ENCODE results near the gene GRIK1. TPM values are rescaled to one million over a fixed set of nuclear protein-coding genes. Genes with fewer than 3 reads are reported as not detected.

The GRIK1 gene
- total RNA-seq, 1 experiment from 2014 or later = 0.09 TPM

DNA sequence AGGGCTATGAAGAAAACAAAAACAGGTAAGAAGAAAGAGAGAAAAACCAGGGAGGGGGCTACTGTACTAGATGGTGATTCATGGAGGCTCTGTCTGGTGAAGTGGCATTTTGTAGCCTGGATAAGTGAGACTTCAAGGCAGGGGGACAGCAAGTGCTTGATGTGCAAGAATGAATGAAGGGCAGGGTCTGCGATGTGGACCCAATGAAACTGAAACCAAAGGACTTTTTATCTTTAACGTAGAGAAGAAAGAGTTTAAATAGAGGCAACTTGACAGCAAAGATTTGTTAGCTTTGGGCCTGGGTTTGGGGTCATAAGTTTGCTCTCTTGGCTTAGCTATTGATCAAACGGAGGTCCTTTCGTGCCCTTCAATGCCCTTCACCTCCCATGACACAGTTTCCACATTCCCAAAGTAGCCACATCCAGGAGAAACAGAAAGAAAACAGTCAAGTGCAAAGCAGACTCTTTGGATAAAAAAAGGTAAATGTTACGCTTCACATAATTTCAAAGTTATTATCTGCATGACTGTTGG lies 291.0 kb downstream of the GRIK1 start:
- no peaks in the 10 kb centered on the region for H3K27me3 Mint-ChIP-seq (ENCODE audit: low read depth)
- POLR2A ChIA-PET = no interaction called here
- H3K36me3 Mint-ChIP-seq = no peaks in the 10 kb centered on the region
- no peak overlapping the region for H3K27ac Mint-ChIP-seq
- ATAC-seq = no peak
- H3K4me1 Mint-ChIP-seq = no peaks in the 10 kb centered on the region
- H3K4me3 Mint-ChIP-seq = no peak overlapping the region
- DNase-seq (ENCODE audit: low spot score) = no peak
- CTCF ChIA-PET = no interaction called here
- TF ChIP-seq FOXK1 (CRISPR knock-in tag; IDR thresholded peaks at IDR 0.05) (no peak), ZNF121 (CRISPR knock-in tag; IDR thresholded peaks at IDR 0.05) (no peak), TEAD4 (CRISPR knock-in tag; IDR thresholded peaks at IDR 0.05) (no peak)
- TF ChIP-seq, protein P1, sequence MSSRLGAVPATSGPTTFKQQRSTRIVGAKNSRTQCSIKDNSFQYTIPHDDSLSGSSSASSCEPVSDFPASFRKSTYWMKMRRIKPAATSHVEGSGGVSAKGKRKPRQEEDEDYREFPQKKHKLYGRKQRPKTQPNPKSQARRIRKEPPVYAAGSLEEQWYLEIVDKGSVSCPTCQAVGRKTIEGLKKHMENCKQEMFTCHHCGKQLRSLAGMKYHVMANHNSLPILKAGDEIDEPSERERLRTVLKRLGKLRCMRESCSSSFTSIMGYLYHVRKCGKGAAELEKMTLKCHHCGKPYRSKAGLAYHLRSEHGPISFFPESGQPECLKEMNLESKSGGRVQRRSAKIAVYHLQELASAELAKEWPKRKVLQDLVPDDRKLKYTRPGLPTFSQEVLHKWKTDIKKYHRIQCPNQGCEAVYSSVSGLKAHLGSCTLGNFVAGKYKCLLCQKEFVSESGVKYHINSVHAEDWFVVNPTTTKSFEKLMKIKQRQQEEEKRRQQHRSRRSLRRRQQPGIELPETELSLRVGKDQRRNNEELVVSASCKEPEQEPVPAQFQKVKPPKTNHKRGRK (CRISPR knock-in tag; IDR thresholded peaks at IDR 0.05; ENCODE audit: borderline replicate concordance) = no peak
- TF ChIP-seq, protein P2, sequence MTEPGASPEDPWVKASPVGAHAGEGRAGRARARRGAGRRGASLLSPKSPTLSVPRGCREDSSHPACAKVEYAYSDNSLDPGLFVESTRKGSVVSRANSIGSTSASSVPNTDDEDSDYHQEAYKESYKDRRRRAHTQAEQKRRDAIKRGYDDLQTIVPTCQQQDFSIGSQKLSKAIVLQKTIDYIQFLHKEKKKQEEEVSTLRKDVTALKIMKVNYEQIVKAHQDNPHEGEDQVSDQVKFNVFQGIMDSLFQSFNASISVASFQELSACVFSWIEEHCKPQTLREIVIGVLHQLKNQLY (CRISPR knock-in tag; IDR thresholded peaks at IDR 0.05) = no peak
- no peaks in the 10 kb centered on the region for H3K9me3 Mint-ChIP-seq

DNA sequence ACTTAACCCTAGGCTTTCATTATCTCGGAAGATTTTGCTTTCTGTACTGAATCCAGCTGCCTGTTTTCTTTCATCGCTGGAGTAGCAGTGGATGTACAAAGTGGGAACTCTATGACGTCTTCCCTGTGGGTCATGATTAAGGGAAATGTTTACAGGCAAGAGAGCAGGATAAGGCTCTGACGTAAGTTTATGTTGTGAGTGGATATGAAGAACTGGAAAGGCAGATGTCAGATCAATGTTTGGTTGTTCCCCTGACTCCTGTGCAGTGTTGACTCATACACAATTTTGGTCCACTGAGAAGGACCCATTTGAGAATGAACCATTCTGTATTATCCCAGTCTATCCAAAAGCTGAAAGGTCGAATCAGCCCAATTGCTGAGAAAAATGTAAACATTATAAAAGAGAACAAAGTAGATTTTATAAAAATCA lies 292.4 kb downstream of the GRIK1 start:
- no peaks in the 10 kb centered on the region for H3K27me3 Mint-ChIP-seq (ENCODE audit: low read depth)
- no peaks in the 10 kb centered on the region for H3K9me3 Mint-ChIP-seq
- CTCF ChIA-PET = interaction anchor here (0.6 kb wide), 1 partner anchor 692 kb away, joined by 5 read pairs; no protein-coding TSS in a partner anchor
- no peak for TF ChIP-seq ZNF671 (CRISPR knock-in tag; IDR thresholded peaks at IDR 0.05)
- no peak for TF ChIP-seq PRRX2 (CRISPR knock-in tag; IDR thresholded peaks at IDR 0.05)
- TF ChIP-seq, protein P3, sequence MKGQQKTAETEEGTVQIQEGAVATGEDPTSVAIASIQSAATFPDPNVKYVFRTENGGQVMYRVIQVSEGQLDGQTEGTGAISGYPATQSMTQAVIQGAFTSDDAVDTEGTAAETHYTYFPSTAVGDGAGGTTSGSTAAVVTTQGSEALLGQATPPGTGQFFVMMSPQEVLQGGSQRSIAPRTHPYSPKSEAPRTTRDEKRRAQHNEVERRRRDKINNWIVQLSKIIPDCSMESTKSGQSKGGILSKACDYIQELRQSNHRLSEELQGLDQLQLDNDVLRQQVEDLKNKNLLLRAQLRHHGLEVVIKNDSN (CRISPR knock-in tag; IDR thresholded peaks at IDR 0.05) = no peak
- TF ChIP-seq, protein P1 (CRISPR knock-in tag; IDR thresholded peaks at IDR 0.05; ENCODE audit: borderline replicate concordance) = no peak
- TF ChIP-seq CBFB (CRISPR knock-in tag; IDR thresholded peaks at IDR 0.05; ENCODE audit: low read depth) = no peak
- TF ChIP-seq, protein P4, sequence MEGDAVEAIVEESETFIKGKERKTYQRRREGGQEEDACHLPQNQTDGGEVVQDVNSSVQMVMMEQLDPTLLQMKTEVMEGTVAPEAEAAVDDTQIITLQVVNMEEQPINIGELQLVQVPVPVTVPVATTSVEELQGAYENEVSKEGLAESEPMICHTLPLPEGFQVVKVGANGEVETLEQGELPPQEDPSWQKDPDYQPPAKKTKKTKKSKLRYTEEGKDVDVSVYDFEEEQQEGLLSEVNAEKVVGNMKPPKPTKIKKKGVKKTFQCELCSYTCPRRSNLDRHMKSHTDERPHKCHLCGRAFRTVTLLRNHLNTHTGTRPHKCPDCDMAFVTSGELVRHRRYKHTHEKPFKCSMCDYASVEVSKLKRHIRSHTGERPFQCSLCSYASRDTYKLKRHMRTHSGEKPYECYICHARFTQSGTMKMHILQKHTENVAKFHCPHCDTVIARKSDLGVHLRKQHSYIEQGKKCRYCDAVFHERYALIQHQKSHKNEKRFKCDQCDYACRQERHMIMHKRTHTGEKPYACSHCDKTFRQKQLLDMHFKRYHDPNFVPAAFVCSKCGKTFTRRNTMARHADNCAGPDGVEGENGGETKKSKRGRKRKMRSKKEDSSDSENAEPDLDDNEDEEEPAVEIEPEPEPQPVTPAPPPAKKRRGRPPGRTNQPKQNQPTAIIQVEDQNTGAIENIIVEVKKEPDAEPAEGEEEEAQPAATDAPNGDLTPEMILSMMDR (IDR thresholded peaks at IDR 0.05) = no peak
- TF ChIP-seq, protein P5, sequence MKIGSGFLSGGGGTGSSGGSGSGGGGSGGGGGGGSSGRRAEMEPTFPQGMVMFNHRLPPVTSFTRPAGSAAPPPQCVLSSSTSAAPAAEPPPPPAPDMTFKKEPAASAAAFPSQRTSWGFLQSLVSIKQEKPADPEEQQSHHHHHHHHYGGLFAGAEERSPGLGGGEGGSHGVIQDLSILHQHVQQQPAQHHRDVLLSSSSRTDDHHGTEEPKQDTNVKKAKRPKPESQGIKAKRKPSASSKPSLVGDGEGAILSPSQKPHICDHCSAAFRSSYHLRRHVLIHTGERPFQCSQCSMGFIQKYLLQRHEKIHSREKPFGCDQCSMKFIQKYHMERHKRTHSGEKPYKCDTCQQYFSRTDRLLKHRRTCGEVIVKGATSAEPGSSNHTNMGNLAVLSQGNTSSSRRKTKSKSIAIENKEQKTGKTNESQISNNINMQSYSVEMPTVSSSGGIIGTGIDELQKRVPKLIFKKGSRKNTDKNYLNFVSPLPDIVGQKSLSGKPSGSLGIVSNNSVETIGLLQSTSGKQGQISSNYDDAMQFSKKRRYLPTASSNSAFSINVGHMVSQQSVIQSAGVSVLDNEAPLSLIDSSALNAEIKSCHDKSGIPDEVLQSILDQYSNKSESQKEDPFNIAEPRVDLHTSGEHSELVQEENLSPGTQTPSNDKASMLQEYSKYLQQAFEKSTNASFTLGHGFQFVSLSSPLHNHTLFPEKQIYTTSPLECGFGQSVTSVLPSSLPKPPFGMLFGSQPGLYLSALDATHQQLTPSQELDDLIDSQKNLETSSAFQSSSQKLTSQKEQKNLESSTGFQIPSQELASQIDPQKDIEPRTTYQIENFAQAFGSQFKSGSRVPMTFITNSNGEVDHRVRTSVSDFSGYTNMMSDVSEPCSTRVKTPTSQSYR (CRISPR knock-in tag; IDR thresholded peaks at IDR 0.05) = no peak
- TF ChIP-seq, protein P6, sequence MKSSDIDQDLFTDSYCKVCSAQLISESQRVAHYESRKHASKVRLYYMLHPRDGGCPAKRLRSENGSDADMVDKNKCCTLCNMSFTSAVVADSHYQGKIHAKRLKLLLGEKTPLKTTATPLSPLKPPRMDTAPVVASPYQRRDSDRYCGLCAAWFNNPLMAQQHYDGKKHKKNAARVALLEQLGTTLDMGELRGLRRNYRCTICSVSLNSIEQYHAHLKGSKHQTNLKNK (CRISPR knock-in tag; IDR thresholded peaks at IDR 0.05) = no peak
- TF ChIP-seq NFATC4 (CRISPR knock-in tag; IDR thresholded peaks at IDR 0.05) = no peak
- TF ChIP-seq, protein P7, sequence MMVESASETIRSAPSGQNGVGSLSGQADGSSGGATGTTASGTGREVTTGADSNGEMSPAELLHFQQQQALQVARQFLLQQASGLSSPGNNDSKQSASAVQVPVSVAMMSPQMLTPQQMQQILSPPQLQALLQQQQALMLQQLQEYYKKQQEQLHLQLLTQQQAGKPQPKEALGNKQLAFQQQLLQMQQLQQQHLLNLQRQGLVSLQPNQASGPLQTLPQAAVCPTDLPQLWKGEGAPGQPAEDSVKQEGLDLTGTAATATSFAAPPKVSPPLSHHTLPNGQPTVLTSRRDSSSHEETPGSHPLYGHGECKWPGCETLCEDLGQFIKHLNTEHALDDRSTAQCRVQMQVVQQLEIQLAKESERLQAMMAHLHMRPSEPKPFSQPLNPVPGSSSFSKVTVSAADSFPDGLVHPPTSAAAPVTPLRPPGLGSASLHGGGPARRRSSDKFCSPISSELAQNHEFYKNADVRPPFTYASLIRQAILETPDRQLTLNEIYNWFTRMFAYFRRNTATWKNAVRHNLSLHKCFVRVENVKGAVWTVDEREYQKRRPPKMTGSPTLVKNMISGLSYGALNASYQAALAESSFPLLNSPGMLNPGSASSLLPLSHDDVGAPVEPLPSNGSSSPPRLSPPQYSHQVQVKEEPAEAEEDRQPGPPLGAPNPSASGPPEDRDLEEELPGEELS (CRISPR knock-in tag; IDR thresholded peaks at IDR 0.05) = no peak
- no peak for TF ChIP-seq NFYB (CRISPR knock-in tag; conservative IDR thresholded peaks at IDR 0.05; ENCODE audit: low read depth)
- TF ChIP-seq NFE2L1 (CRISPR knock-in tag; IDR thresholded peaks at IDR 0.05) = no peak
- TF ChIP-seq, protein P8, sequence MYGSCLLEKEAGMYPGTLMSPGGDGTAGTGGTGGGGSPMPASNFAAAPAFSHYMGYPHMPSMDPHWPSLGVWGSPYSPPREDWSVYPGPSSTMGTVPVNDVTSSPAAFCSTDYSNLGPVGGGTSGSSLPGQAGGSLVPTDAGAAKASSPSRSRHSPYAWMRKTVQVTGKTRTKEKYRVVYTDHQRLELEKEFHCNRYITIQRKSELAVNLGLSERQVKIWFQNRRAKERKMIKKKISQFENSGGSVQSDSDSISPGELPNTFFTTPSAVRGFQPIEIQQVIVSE (CRISPR knock-in tag; IDR thresholded peaks at IDR 0.05; ENCODE audit: borderline replicate concordance) = no peak
- no peak for TF ChIP-seq IRF2 (CRISPR knock-in tag; IDR thresholded peaks at IDR 0.05; ENCODE audit: borderline replicate concordance, low read depth)
- no peak for TF ChIP-seq GTF2I (CRISPR knock-in tag; conservative IDR thresholded peaks at IDR 0.05)
- no peak for TF ChIP-seq MXD4 (CRISPR knock-in tag; IDR thresholded peaks at IDR 0.05; ENCODE audit: borderline replicate concordance)
- TF ChIP-seq TEAD1 (CRISPR knock-in tag; IDR thresholded peaks at IDR 0.05) = no peak
- POLR2A ChIA-PET = no interaction called here
- H3K4me3 Mint-ChIP-seq = no peak overlapping the region
- no peaks in the 10 kb centered on the region for H3K36me3 Mint-ChIP-seq
- ATAC-seq (no peak), DNase-seq (ENCODE audit: low spot score) (no peak)
- no peaks in the 10 kb centered on the region for H3K4me1 Mint-ChIP-seq
- H3K27ac Mint-ChIP-seq = no peak overlapping the region
